H1 (cell line): ENCODE results near the gene WRAP73. TPM values are rescaled to one million over a fixed set of nuclear protein-coding genes. Genes with fewer than 3 reads are reported as not detected.

Source experiments
- EZH2 ChIP-seq: fragments of 200-600 bp; sonication (generic); IDR thresholded peaks from 2 replicates; pipeline ENCODE4 v1.7.1; 2012; ENCODE audit warnings: low read depth, mild to moderate bottlenecking, moderate library complexity, low read length, inconsistent platforms; ENCODE audit not compliant: severe bottlenecking
- KDM1A ChIP-seq: fragments of 200-600, 300-600 bp; sonication (generic); IDR thresholded peaks from 2 replicates; pipeline ENCODE4 v1.7.1; 2016; ENCODE audit warnings: mild to moderate bottlenecking, low read length, borderline replicate concordance
- SIRT6 ChIP-seq: IDR thresholded peaks from one replicate; pipeline ENCODE4 v1.7.1; 2012; ENCODE audit warnings: low read length, inconsistent platforms
- SUZ12 ChIP-seq: fragments of 200-600 bp; sonication (generic); IDR thresholded peaks from 2 replicates; pipeline ENCODE4 v1.6.1; 2012; ENCODE audit warnings: mild to moderate bottlenecking, inconsistent platforms, low read length, moderate library complexity, mixed read lengths
- TAF1 ChIP-seq: IDR thresholded peaks from 2 replicates; pipeline ENCODE4 v1.6.1; 2011; ENCODE audit warnings: mild to moderate bottlenecking, low read depth, low read length
- ZNF274 ChIP-seq: IDR thresholded peaks from 2 replicates; pipeline ENCODE4 v1.7.0; 2012; ENCODE audit warnings: low read length, borderline replicate concordance; ENCODE audit errors: extremely low read depth
- polyA plus RNA-seq, 7 experiments: library from polyadenylated mRNA; depleted of rRNA in 3 of 7; stranded (reverse) in 5 of 7; unstranded in 2 of 7; fragments of >200 nt in 5 of 7; fragments of 200-250 nt in 2 of 7; gene quantifications; 1 replicate in 5 of 7; 2 replicates in 1 of 7; 4 replicates in 1 of 7; pipeline versions ENCODE4 v1.2.1 to v1.2.3, GENCODE V29; 2011 to 2013; ENCODE audit warnings: missing spikeins in 2 of 7, mixed read lengths in 2 of 7
- total RNA-seq: library from RNA; stranded (reverse); fragmentation: NEBNext Ultra II Directional; extraction: Animal tissue kit (Norgen Biotek cat#: 25700); gene quantifications from 2 replicates; pipeline ENCODE4 v1.2.1, GENCODE V29; 2021
- TF ChIP-seq, protein P1 (sequence below): fragments of 300-600 bp; sonication (generic); IDR thresholded peaks from 2 replicates; pipeline ENCODE4 v1.7.1; 2012; ENCODE audit warnings: low read length, moderate library complexity, mild to moderate bottlenecking, inconsistent platforms; ENCODE audit not compliant: insufficient replicate concordance
- TF ChIP-seq, protein P2 (sequence below): IDR thresholded peaks from 2 replicates; pipeline ENCODE4 v1.6.1; 2011; ENCODE audit warnings: low read length, improper control_type of control experiment

Gene WRAP73
- total and polyA plus RNA-seq, 2 of the 8 experiments (the other 6 are each of a cell fraction or from before 2014, with no cell fraction given): 30.3 to 50.7 TPM

DNA sequence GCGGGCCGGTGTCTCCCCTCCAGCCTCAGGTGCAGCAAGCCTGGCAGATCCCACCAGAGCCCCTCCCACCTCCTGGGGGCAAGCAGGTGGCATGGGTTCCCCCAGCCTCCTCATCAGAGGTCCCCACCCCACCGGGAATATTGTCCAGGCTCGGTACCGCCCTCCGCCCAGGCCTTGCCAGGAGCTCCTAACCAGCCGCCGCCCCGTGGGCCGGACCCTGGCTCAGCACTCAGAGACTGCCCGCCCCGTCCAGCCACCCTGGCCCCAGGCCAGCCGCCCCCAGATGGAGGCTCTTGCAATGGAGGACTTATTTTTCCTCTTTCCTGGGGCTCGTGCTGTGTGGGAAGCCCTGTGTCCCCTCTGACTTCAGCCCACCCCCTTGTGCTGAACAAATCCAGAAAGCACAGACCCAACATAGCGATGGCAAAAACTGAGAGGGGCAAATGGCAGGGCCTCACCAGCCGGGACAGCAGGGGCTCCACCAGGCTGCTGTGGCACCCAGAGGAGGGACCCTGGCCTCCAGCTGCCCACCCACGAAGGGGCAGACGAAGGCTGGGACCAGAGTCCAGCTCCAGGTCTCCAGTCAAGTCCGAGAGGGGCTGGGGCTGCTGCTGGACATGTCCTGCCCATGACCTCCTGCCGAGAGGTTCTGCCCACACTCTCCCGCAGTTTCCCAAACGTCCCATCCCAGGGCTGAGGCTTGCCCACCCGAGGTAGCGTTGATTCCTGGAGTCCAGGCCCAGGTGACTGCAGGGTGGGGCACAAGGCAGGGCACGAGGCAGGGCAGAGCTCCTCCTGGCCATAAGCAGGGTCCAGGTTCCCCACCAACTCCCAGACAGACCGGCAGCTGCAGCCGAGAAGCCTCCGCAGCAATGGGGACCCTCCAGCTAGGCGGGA lies 46.1 kb downstream of the WRAP73 start (continued):
- TF ChIP-seq, protein P1, sequence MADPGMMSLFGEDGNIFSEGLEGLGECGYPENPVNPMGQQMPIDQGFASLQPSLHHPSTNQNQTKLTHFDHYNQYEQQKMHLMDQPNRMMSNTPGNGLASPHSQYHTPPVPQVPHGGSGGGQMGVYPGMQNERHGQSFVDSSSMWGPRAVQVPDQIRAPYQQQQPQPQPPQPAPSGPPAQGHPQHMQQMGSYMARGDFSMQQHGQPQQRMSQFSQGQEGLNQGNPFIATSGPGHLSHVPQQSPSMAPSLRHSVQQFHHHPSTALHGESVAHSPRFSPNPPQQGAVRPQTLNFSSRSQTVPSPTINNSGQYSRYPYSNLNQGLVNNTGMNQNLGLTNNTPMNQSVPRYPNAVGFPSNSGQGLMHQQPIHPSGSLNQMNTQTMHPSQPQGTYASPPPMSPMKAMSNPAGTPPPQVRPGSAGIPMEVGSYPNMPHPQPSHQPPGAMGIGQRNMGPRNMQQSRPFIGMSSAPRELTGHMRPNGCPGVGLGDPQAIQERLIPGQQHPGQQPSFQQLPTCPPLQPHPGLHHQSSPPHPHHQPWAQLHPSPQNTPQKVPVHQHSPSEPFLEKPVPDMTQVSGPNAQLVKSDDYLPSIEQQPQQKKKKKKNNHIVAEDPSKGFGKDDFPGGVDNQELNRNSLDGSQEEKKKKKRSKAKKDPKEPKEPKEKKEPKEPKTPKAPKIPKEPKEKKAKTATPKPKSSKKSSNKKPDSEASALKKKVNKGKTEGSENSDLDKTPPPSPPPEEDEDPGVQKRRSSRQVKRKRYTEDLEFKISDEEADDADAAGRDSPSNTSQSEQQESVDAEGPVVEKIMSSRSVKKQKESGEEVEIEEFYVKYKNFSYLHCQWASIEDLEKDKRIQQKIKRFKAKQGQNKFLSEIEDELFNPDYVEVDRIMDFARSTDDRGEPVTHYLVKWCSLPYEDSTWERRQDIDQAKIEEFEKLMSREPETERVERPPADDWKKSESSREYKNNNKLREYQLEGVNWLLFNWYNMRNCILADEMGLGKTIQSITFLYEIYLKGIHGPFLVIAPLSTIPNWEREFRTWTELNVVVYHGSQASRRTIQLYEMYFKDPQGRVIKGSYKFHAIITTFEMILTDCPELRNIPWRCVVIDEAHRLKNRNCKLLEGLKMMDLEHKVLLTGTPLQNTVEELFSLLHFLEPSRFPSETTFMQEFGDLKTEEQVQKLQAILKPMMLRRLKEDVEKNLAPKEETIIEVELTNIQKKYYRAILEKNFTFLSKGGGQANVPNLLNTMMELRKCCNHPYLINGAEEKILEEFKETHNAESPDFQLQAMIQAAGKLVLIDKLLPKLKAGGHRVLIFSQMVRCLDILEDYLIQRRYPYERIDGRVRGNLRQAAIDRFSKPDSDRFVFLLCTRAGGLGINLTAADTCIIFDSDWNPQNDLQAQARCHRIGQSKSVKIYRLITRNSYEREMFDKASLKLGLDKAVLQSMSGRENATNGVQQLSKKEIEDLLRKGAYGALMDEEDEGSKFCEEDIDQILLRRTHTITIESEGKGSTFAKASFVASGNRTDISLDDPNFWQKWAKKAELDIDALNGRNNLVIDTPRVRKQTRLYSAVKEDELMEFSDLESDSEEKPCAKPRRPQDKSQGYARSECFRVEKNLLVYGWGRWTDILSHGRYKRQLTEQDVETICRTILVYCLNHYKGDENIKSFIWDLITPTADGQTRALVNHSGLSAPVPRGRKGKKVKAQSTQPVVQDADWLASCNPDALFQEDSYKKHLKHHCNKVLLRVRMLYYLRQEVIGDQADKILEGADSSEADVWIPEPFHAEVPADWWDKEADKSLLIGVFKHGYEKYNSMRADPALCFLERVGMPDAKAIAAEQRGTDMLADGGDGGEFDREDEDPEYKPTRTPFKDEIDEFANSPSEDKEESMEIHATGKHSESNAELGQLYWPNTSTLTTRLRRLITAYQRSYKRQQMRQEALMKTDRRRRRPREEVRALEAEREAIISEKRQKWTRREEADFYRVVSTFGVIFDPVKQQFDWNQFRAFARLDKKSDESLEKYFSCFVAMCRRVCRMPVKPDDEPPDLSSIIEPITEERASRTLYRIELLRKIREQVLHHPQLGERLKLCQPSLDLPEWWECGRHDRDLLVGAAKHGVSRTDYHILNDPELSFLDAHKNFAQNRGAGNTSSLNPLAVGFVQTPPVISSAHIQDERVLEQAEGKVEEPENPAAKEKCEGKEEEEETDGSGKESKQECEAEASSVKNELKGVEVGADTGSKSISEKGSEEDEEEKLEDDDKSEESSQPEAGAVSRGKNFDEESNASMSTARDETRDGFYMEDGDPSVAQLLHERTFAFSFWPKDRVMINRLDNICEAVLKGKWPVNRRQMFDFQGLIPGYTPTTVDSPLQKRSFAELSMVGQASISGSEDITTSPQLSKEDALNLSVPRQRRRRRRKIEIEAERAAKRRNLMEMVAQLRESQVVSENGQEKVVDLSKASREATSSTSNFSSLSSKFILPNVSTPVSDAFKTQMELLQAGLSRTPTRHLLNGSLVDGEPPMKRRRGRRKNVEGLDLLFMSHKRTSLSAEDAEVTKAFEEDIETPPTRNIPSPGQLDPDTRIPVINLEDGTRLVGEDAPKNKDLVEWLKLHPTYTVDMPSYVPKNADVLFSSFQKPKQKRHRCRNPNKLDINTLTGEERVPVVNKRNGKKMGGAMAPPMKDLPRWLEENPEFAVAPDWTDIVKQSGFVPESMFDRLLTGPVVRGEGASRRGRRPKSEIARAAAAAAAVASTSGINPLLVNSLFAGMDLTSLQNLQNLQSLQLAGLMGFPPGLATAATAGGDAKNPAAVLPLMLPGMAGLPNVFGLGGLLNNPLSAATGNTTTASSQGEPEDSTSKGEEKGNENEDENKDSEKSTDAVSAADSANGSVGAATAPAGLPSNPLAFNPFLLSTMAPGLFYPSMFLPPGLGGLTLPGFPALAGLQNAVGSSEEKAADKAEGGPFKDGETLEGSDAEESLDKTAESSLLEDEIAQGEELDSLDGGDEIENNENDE: no peak
- TF ChIP-seq ZNF274: no peak
- TF ChIP-seq EZH2: no peak
- no peak for TF ChIP-seq SUZ12
- TF ChIP-seq, protein P2, sequence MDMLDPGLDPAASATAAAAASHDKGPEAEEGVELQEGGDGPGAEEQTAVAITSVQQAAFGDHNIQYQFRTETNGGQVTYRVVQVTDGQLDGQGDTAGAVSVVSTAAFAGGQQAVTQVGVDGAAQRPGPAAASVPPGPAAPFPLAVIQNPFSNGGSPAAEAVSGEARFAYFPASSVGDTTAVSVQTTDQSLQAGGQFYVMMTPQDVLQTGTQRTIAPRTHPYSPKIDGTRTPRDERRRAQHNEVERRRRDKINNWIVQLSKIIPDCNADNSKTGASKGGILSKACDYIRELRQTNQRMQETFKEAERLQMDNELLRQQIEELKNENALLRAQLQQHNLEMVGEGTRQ: no peak
- TF ChIP-seq KDM1A: no peak
- TF ChIP-seq SIRT6: no peak
- TF ChIP-seq TAF1: no peak
